HG03135 (cell line): ENCODE measurements around the gene HTR7.

Source experiments
- ATAC-seq: cut with Tn5 transposase; IDR thresholded peaks from one replicate; pipeline ENCODE4 v1.9.1; 2021; ENCODE audit warnings: mild to moderate bottlenecking, moderate library complexity; ENCODE audit not compliant: unreplicated experiment

HTR7 gene

GRCh38 chr10:90806677-90807076, 51.2 kb downstream of the HTR7 start:
- no peak for ATAC-seq

- no peak for ATAC-seq
These were observed 52.6 kb downstream of the HTR7 start for GRCh38 chr10:90805206-90805605.

GRCh38 chr10:90804354-90804753, 53.5 kb downstream of the HTR7 start:
- no peak for ATAC-seq

- no peak for ATAC-seq
These were observed 56.2 kb downstream of the HTR7 start for GRCh38 chr10:90801608-90802007.

- no peak for ATAC-seq
These were observed 57.5 kb downstream of the HTR7 start for GRCh38 chr10:90800232-90800796.

- ATAC-seq, result no peak
These were observed 58.7 kb downstream of the HTR7 start for GRCh38 chr10:90799172-90799571.

- ATAC-seq, result no peak
These were observed 59.4 kb downstream of the HTR7 start for GRCh38 chr10:90798482-90798881.

- ATAC-seq, result no peak
These were observed 67.4 kb downstream of the HTR7 start for GRCh38 chr10:90790422-90790821.

- ATAC-seq, result peak; percentile 73
These were observed 68.9 kb downstream of the HTR7 start for GRCh38 chr10:90788968-90789367.

GRCh38 chr10:90788199-90788491, 69.7 kb downstream of the HTR7 start:
- no peak for ATAC-seq

GRCh38 chr10:90787393-90788198, 70.2 kb downstream of the HTR7 start:
- ATAC-seq, result no peak

GRCh38 chr10:90785782-90786181, 72.1 kb downstream of the HTR7 start:
- no peak for ATAC-seq

- ATAC-seq, result no peak
These were observed 73.1 kb downstream of the HTR7 start for GRCh38 chr10:90784771-90785170.

- no peak for ATAC-seq
These were observed 77.4 kb downstream of the HTR7 start for GRCh38 chr10:90780488-90780887.

GRCh38 chr10:90779548-90779947, 78.3 kb downstream of the HTR7 start:
- ATAC-seq, result no peak

GRCh38 chr10:90777621-90778020, 80.2 kb downstream of the HTR7 start:
- no peak for ATAC-seq

GRCh38 chr10:90775351-90776028, 82.3 kb downstream of the HTR7 start:
- no peak for ATAC-seq

GRCh38 chr10:90769946-90770841, 87.6 kb downstream of the HTR7 start:
- no peak for ATAC-seq

- no peak for ATAC-seq
These were observed 106.5 kb downstream of the HTR7 start for GRCh38 chr10:90751107-90751997.

GRCh38 chr10:90746829-90747228, 111.0 kb downstream of the HTR7 start:
- ATAC-seq, result no peak
